GM12892 (cell line): ENCODE data around the gene XPNPEP2.

ENCODE experiments used
- POLR2A ChIP-seq: IDR thresholded peaks from 2 replicates; pipeline ENCODE4 v1.6.1; 2011; ENCODE audit warnings: low read depth, low read length, control low read depth
- POLR2AphosphoS5 ChIP-seq: IDR thresholded peaks from 2 replicates; pipeline ENCODE4 v1.6.1; 2011; ENCODE audit warnings: low read depth, low read length, control low read depth

DNA sequence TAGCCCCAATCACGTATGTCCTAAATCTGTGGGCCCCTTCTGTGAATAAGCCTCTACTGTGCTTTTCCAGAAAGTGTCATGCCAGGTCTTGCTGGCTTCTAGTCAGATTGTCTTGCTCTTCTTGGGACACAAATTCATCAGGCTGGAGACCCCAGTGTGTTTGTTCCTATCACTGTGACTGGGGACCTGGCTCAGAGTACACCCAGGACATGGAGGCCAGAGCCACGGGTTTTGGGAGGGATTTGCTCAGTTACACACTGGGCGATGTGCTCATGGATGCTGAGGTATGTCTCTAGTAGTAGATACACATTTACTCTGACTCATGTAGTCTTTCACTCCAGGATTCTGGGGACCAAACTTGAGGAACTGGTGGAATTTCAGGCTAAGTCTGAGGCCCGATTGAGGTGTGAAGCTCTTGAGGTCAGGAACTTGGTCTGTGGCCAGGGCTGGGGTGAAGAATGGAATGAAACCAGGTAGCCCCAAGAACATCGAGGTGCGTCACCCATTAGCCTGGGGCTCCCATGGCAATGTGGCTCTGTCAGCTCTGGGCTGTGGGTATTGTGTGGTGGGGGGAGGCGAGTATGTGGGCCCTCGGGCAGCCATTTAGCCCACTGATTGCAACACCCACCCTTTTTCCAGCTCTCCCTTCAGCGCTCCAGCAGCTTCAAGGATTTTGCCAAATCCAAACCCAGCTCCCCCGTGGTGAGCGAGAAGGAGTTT is 48.7 kb downstream of the XPNPEP2 start:
- TF ChIP-seq POLR2AphosphoS5 = no peak
- no peak for TF ChIP-seq POLR2A
